Common myeloid progenitor, CD34-positive (primary cell): Measurements from ENCODE around the gene IFIT1.
A peak's percentile ranks its signal among the peaks of the same experiment; 100 is the strongest.
"Not testable (repeated sequence)": the region's sequence is repeated elsewhere in the genome, so short reads cannot be mapped to it uniquely, and the experiment has no call there.

Experiments
- CTCF ChIA-PET: fragments of 350-600 bp; sonication (Branson Sonifier 250); formaldehyde crosslinking; loops from one replicate; lab custom pipeline; 2021; ENCODE audit warnings: antibody characterized with exemption; lab: Charles Lee
- POLR2A ChIA-PET: fragments of 350-600 bp; sonication (Branson Sonifier 250); formaldehyde crosslinking; loops from one replicate; lab custom pipeline; 2021; ENCODE audit warnings: antibody characterized with exemption; lab: Charles Lee
- DNase-seq, 3 donors: peaks; one replicate each; pipeline versions ENCODE4 v3.0.0 to v3.0.0-alpha.2; 2013
- H3K27ac ChIP-seq, 2 experiments: 1 replicate in 1 of 2; 2 replicates in 1 of 2; pipeline ENCODE4 v1.7.0; 2013; ENCODE audit warnings: inconsistent platforms in 2 of 2, low read length in 2 of 2, mild to moderate bottlenecking in 2 of 2, low read depth in 1 of 2, moderate library complexity in 1 of 2; ENCODE audit not compliant: severe bottlenecking in 2 of 2, insufficient read depth in 1 of 2, poor library complexity in 1 of 2
- H3K27me3 ChIP-seq, 5 experiments: replicated peaks in 2 of 5; 1 replicate in 3 of 5; 2 replicates in 2 of 5; pipeline versions ENCODE4 v1.6.1 to v1.7.0; 2013; ENCODE audit warnings: low read length in 4 of 5, mild to moderate bottlenecking in 2 of 5, moderate library complexity in 2 of 5, inconsistent platforms in 1 of 5; ENCODE audit not compliant: insufficient read depth in 5 of 5, control insufficient read depth in 4 of 5
- H3K36me3 ChIP-seq, 4 experiments: 1 replicate in 2 of 4; 2 replicates in 2 of 4; pipeline versions ENCODE4 v1.6.1 to v1.7.0; 2013; ENCODE audit warnings: low read length in 3 of 4, control low read depth in 1 of 4, mild to moderate bottlenecking in 1 of 4; ENCODE audit not compliant: control insufficient read depth in 4 of 4, insufficient read depth in 4 of 4
- H3K4me1 ChIP-seq, 4 experiments: 1 replicate in 3 of 4; 2 replicates in 1 of 4; pipeline versions ENCODE4 v1.6.1 to v1.7.1; 2013; ENCODE audit warnings: low read length in 3 of 4, mild to moderate bottlenecking in 3 of 4, control low read depth in 1 of 4, inconsistent platforms in 1 of 4, moderate library complexity in 1 of 4; ENCODE audit not compliant: control insufficient read depth in 4 of 4, insufficient read depth in 4 of 4; ENCODE audit errors: control extremely low read depth in 1 of 4
- H3K4me3 ChIP-seq, 7 experiments: 1 replicate in 4 of 7; 2 replicates in 3 of 7; pipeline versions ENCODE4 v1.5.1 to v1.7.0; 2013; ENCODE audit warnings: mild to moderate bottlenecking in 7 of 7, low read length in 6 of 7, moderate library complexity in 6 of 7, inconsistent platforms in 2 of 7, low read depth in 2 of 7, control low read depth in 1 of 7; ENCODE audit not compliant: insufficient read depth in 4 of 7, control insufficient read depth in 1 of 7; ENCODE audit errors: extremely low read depth in 1 of 7
- H3K9me3 ChIP-seq, 5 experiments: 1 replicate in 4 of 5; 2 replicates in 1 of 5; pipeline versions ENCODE4 v1.6.1 to v1.7.1; 2013; ENCODE audit warnings: low read length in 4 of 5, mild to moderate bottlenecking in 2 of 5, inconsistent platforms in 1 of 5, low read depth in 1 of 5, moderate library complexity in 1 of 5; ENCODE audit not compliant: control insufficient read depth in 4 of 5, insufficient read depth in 2 of 5; ENCODE audit errors: control extremely low read depth in 1 of 5
- WGBS: methylation state at CpG from one replicate; pipeline ENCODE4 v1.1.5; 2013; ENCODE audit not compliant: insufficient coverage; 5-methylcytosine and 5-hydroxymethylcytosine counted together

IFIT1 gene

DNA sequence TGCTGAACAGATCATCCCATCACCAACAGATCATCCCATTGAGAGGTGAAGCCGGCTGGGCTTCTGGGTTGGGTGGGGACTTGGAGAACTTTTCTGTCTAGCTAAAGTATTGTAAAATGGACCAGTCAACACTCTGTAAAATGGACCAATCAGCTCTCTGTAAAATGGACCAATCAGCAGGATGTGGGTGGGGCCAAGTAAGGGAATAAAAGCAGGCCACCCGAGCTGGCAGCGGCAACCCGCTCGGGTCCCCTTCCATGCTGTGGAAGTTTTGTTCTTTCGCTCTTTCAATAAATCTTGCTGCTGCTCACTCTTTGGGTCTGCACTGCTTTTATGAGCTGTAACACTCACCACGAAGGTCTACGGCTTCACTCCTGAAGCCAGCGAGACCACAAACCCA, 13.8 kb downstream of the IFIT1 start:
- H3K27ac ChIP-seq, CTCF ChIA-PET, H3K9me3 ChIP-seq, POLR2A ChIA-PET, H3K27me3 ChIP-seq, DNase-seq, H3K4me1 ChIP-seq, H3K4me3 ChIP-seq: not testable (repeated sequence)
- peaks cover 0 to 18% (median 10%) of the 10 kb centered on the region in 4 experiments for H3K36me3 ChIP-seq
- 96% methylated on average over 4 of the region's 9 CpGs for WGBS

DNA sequence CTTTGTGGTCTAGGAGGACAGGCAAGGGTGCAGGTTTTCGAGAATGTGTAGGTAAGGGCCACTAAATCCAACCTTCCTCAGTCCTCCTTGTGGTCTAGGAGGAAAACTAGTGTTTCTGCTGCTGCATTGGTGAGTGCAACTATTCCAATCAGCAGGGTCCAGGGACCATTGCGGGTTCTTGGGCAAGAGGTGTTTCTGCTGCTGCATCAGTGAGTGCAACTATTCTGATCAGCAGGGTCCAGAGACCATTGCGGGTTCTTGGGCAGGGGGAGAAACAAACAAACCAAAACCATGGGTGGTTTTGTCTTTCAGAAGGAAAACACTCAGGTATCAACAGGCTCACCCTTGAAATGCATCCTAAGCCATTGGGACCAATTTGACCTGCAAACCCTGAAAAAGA, 15.4 kb downstream of the IFIT1 start:
- H3K27me3 ChIP-seq, H3K4me3 ChIP-seq, POLR2A ChIA-PET, H3K4me1 ChIP-seq, H3K27ac ChIP-seq, DNase-seq, CTCF ChIA-PET, H3K9me3 ChIP-seq: not testable (repeated sequence)
- H3K36me3 ChIP-seq, result peaks cover 0 to 14% (median 4%) of the 10 kb centered on the region in 4 experiments
- 100% methylated on average over 3 of the region's 3 CpGs for WGBS

DNA sequence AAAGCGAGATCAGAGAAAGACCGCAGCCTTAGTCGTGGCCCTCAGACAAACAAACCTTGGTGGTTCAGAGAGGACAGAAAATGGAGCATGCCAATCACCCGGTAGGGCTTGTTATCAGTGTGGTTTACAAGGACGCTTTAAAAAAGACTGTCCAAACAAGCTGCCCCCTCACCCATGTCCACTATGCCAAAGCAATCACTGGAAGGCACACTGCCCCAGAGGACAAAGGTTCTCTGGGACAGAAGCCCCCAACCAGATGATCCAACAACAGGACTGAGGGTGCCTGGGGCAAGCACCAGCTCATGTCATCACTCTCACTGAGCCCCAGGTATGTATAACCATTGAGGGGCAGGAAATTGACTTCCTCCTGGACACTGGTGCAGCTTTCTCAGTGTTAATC, 16.9 kb downstream of the IFIT1 start:
- CTCF ChIA-PET, H3K27ac ChIP-seq, POLR2A ChIA-PET, H3K9me3 ChIP-seq, H3K27me3 ChIP-seq, H3K4me3 ChIP-seq, DNase-seq, H3K36me3 ChIP-seq: not testable (repeated sequence)
- 100% methylated on average over 5 of the region's 5 CpGs for WGBS
- peaks cover 6 to 10% (median 8%) of the 10 kb centered on the region in 4 experiments for H3K4me1 ChIP-seq

DNA sequence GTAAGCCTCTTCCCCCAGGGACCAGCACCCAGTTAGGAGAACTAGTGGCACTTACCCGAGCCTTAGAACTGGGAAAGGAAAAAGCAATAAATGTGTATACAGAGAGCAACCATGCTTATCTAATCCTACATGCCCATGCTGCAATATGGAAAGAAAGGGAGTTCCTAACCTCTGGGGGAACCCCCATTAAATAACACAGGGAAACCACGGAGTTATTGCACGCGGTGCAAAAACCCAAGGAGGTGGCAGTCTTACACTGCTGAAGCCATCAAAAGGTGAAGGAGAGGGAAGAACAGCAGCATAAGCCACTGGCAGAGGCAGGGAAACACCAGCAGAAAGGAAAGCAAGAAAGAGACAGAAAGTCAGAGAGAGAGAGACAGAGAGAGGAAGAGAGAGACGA, 18.1 kb downstream of the IFIT1 start:
- CTCF ChIA-PET, H3K27me3 ChIP-seq, H3K9me3 ChIP-seq, DNase-seq, H3K4me3 ChIP-seq, H3K36me3 ChIP-seq, H3K27ac ChIP-seq: not testable (repeated sequence)
- peaks cover 9 to 18% (median 11%) of the 10 kb centered on the region in 4 experiments for H3K4me1 ChIP-seq
- 17% methylated on average over 1 of the region's 5 CpGs for WGBS
- POLR2A ChIA-PET, result interaction anchor here (0.7 kb wide), 1 partner anchor 1760 kb away, joined by 3 read pairs; no protein-coding TSS in a partner anchor

DNA sequence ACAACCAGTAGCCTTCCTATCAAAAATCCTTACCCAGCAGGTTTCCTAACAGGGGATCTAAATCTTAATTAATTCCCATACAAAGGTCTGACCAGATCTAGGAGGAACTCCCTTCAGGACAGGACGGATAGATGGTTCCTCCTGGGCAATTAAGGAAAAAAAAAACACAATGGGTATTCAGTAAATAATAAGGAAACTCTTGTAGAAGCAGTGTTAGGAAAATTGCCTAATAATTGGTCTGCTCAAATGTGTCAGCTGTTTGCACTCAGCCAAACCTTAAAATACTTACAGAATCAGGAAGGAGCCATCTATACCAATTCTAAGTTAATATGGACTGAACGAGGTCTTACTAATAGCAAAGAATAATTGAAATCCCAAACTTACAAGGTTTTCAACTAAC, 18.7 kb downstream of the IFIT1 start:
- POLR2A ChIA-PET, H3K36me3 ChIP-seq, H3K4me3 ChIP-seq, DNase-seq, H3K9me3 ChIP-seq, H3K27me3 ChIP-seq, H3K27ac ChIP-seq: not testable (repeated sequence)
- CTCF ChIA-PET, result interaction anchor here (2.0 kb wide), 1 partner anchor 9 kb away, joined by 6 read pairs; no protein-coding TSS in a partner anchor
- H3K4me1 ChIP-seq, result peaks cover 9 to 20% (median 13%) of the 10 kb centered on the region in 4 experiments
- WGBS, result 86% methylated on average over 1 of the region's 2 CpGs

DNA sequence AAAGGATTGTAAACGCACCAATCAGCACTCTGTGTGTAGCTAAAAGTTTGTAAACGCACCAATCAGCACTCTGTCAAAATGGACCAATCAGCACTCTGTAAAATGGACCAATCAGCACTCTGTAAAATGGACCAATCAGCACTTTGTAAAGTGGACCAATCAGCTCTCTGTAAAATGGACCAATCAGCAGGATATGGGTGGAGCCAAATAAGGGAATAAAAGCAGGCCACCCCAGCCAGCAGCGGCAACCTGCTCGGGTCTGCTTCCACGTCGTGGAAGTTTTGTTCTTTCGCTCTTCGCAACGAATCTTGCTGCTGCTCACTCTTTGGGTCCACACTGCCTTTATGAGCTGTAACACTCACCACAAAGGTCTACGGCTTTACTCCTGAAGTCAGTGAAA, 19.9 kb downstream of the IFIT1 start:
- H3K4me3 ChIP-seq, H3K27ac ChIP-seq, H3K27me3 ChIP-seq, POLR2A ChIA-PET, H3K36me3 ChIP-seq, H3K9me3 ChIP-seq: not testable (repeated sequence)
- CTCF ChIA-PET, result interaction anchor here (2.0 kb wide), 1 partner anchor 10 kb away, joined by 6 read pairs; no protein-coding TSS in a partner anchor
- H3K4me1 ChIP-seq, result peaks cover 9 to 26% (median 13%) of the 10 kb centered on the region in 4 experiments
- WGBS, result 92% methylated on average over 10 of the region's 10 CpGs
- DNase-seq, result peak in 2 of 3 donors; percentile 55 to 63

DNA sequence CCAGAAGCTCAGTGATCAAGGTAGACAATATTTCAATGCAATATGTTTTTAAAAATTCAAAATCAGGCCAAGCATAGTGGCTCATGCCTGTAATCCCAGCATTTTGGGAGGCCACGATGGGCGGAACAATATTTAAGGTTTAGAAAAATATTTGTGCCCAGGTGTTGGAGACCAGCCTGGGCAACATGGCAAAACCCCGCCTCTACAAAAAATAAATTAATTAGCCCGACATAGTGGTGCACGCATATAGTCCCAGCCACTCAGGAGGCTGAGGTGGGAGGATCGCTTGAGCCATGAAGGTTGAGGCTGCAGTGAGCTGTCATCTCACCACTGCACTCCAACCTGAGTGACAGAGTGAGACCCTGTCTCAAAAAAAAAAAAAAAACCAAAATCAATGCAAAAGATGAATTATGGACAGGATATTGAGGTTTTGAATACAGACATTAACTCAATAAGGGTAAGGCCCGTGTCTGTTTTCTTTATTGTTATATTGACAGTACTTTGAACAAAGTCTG, 21.0 kb downstream of the IFIT1 start:
- H3K36me3 ChIP-seq, result peaks cover 0 to 12% (median 3%) of the 10 kb centered on the region in 4 experiments
- ChIA-PET POLR2A (no interaction called here), CTCF (interaction anchor here (1.3 to 2.0 kb wide), 2 partner anchors 11 to 44 kb away, joined by 5 to 6 read pairs; no protein-coding TSS in a partner anchor)
- peak in 1 of 3 donors; percentile 15 for DNase-seq
- no peaks in the 10 kb centered on the region for H3K9me3 ChIP-seq
- H3K27ac ChIP-seq, result peak overlapping the region in 1 of 2 experiments; percentile 90
- H3K4me3 ChIP-seq, result peak overlapping the region in 6 of 7 experiments; percentile 80 to 99 (median 84)
- 63% methylated on average over 4 of the region's 7 CpGs for WGBS
- H3K27me3 ChIP-seq, result no peaks in the 10 kb centered on the region
- H3K4me1 ChIP-seq, result peaks cover 9 to 28% (median 13%) of the 10 kb centered on the region in 4 experiments
